ENCODE measurements around the gene CHCHD6. TPM values are rescaled to one million over a fixed set of nuclear protein-coding genes. Genes with fewer than 3 reads are reported as not detected.

CHCHD6 gene
- total and polyA plus RNA-seq, 2 of the 4 experiments (the other 2 are of a cell fraction), result 18.8 to 28.9 TPM

DNA sequence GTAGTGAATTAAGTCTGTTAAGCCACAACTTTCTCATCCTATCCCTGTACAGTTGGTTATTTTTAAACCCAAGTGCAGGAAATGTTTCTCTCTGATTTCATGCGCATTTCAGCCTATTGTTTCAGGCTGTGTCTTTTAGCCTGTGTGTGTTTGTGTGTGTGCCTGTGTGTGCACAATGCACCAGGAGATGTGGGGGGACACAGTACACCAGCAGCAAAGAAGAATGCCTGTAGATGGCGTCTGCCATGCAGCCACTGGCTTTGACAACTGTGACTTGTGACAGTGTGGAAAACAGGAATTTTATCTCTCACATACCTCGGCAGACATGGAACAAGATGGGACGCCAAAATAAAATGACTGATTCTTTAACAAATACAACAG, 235.3 kb downstream of the CHCHD6 start:
- no CpG with 5 or more reads among the region's 4 CpGs for WGBS, 2 experiments (ENCODE audit: extremely low coverage in 2 of 2, insufficient read length in 1 of 2)
- dilution Hi-C loops (cut with HindIII; ENCODE audit: low sequenced_read_pairs, unreplicated experiment), result no loop called here

More for the DNA sequence above, 235.3 kb downstream of the CHCHD6 start:
- ATAC-seq (ENCODE audit: low read depth), result 0 out of 2 replicates have a peak, but pooled peaks have one; percentile 16
- H2BK20ac ChIP-seq (ENCODE audit: low read depth, low read length), result no peak overlapping the region
- no peak overlapping the region for H2BK15ac ChIP-seq (ENCODE audit: low read depth, low read length)
- no peaks in the 10 kb centered on the region for H3K27me3 ChIP-seq (ENCODE audit: control insufficient read depth, insufficient read depth, low read length)
- no peak overlapping the region for H3K4ac ChIP-seq (ENCODE audit: low read depth, low read length)
- peaks cover 7% of the 10 kb centered on the region; the same call in 1 of the 2 replicates for H3K4me1 ChIP-seq (ENCODE audit: control insufficient read depth, insufficient read depth, low read length)
- H3K14ac ChIP-seq (replicated peaks; ENCODE audit: low read depth, low read length), result no peak overlapping the region; the same call in 1 of the 2 replicates
- H3K23ac ChIP-seq (ENCODE audit: low read depth, low read length), result 0 out of 2 replicates have a peak overlapping the region, but pooled peaks have one; percentile 3
- H4K8ac ChIP-seq (ENCODE audit: low read depth in 2 of 2, low read length in 2 of 2), result no peak overlapping the region
- no peak overlapping the region for H3K18ac ChIP-seq (ENCODE audit: low read depth, low read length)
- H3K36me3 ChIP-seq (ENCODE audit: control insufficient read depth, insufficient read depth, low read length), result no peaks in the 10 kb centered on the region
- intact Hi-C loops (cut with micrococcal nuclease), result no loop called here
- no peaks in the 10 kb centered on the region for H4K20me1 ChIP-seq (ENCODE audit: insufficient read depth, low read length)
- no peak overlapping the region for H4K91ac ChIP-seq (ENCODE audit: insufficient read depth, low read depth, low read length)
- in situ Hi-C loops (cut with MboI; ENCODE audit: low sequenced_read_pairs), result no loop called here
- no peaks in the 10 kb centered on the region for H3K9me3 ChIP-seq (ENCODE audit: control insufficient read depth, insufficient read depth, low read length)
- H3K4me2 ChIP-seq (ENCODE audit: low read depth, low read length), result no peak overlapping the region
- no peak overlapping the region for H3K9ac ChIP-seq (ENCODE audit: low read depth, low read length)
- 0 out of 4 replicates have a peak, but pooled peaks cover 0 to 3% of the 10 kb centered on the region in 2 experiments for H3K79me1 ChIP-seq (ENCODE audit: low read depth in 1 of 2, low read length in 2 of 2)
- no peak for DNase-seq
- H3K9me1 ChIP-seq (ENCODE audit: insufficient read depth, low read length), result peaks cover 18% of the 10 kb centered on the region
- peak overlapping the region; percentile 26; the same call in 1 of the 2 replicates for H2AK5ac ChIP-seq (ENCODE audit: low read depth, low read length)
- ChIA-PET POLR2A (ENCODE audit: unreplicated experiment) (no interaction called here), CTCF (interaction anchor here (2.8 kb wide), 1 partner anchor 187 kb away, joined by 8 read pairs; no protein-coding TSS in a partner anchor)
- no TSS peak for BruUV-seq (replicated peaks)
- no peak overlapping the region for H3K4me3 ChIP-seq (ENCODE audit: insufficient read depth, low read depth, low read length)
- H3K27ac ChIP-seq (ENCODE audit: insufficient read depth, low read length), result no peak overlapping the region
- H4K5ac ChIP-seq (ENCODE audit: low read depth, low read length), result no peak overlapping the region
- H3K56ac ChIP-seq (ENCODE audit: extremely low read depth, insufficient read depth, low read length), result no peak overlapping the region
- no peak overlapping the region for H2AK9ac ChIP-seq (replicated peaks; ENCODE audit: low read depth, low read length, poor library complexity)
- H2AFZ ChIP-seq (replicated peaks; ENCODE audit: low read length, poor library complexity), result no peak overlapping the region
- no peak overlapping the region for H2BK120ac ChIP-seq (ENCODE audit: low read depth, low read length)
- no peak overlapping the region for H2BK5ac ChIP-seq (ENCODE audit: low read depth, low read length, poor library complexity, severe bottlenecking)
- TF ChIP-seq ELK1 (IDR thresholded peaks at IDR 0.05; ENCODE audit: borderline replicate concordance, low read depth, low read length) (no peak), CHD1 (IDR thresholded peaks at IDR 0.05; ENCODE audit: low read depth, low read length) (no peak), SMC3 (IDR thresholded peaks at IDR 0.05; ENCODE audit: low read depth, low read length) (no peak), CTCF (conservative IDR thresholded peaks at IDR 0.05; ENCODE audit: low read depth, low read length) (no peak), RAD21 (IDR thresholded peaks at IDR 0.05; ENCODE audit: low read length) (no peak), BHLHE40 (IDR thresholded peaks at IDR 0.05; ENCODE audit: low read depth, low read length) (no peak), MAFK (IDR thresholded peaks at IDR 0.05; ENCODE audit: low read depth, low read length) (no peak), CEBPB (IDR thresholded peaks at IDR 0.05; ENCODE audit: low read depth, low read length) (no peak), RCOR1 (IDR thresholded peaks at IDR 0.05; ENCODE audit: insufficient replicate concordance, low read length) (no peak), MAZ (IDR thresholded peaks at IDR 0.05; ENCODE audit: borderline replicate concordance, low read depth, low read length) (no peak), MXI1 (IDR thresholded peaks at IDR 0.05; ENCODE audit: borderline replicate concordance, low read depth, low read length) (no peak)
- TF ChIP-seq, protein P1, sequence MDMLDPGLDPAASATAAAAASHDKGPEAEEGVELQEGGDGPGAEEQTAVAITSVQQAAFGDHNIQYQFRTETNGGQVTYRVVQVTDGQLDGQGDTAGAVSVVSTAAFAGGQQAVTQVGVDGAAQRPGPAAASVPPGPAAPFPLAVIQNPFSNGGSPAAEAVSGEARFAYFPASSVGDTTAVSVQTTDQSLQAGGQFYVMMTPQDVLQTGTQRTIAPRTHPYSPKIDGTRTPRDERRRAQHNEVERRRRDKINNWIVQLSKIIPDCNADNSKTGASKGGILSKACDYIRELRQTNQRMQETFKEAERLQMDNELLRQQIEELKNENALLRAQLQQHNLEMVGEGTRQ (IDR thresholded peaks at IDR 0.05; ENCODE audit: low read depth, low read length), result no peak

Data from IMR-90 (cell line).